HG02870 (cell line): ENCODE measurements around the gene HTR2A.

Experiments used
- ATAC-seq: cut with Tn5 transposase; IDR thresholded peaks from one replicate; pipeline ENCODE4 v1.9.1; 2021; ENCODE audit warnings: mild to moderate bottlenecking, moderate library complexity; ENCODE audit not compliant: unreplicated experiment

Gene HTR2A

DNA sequence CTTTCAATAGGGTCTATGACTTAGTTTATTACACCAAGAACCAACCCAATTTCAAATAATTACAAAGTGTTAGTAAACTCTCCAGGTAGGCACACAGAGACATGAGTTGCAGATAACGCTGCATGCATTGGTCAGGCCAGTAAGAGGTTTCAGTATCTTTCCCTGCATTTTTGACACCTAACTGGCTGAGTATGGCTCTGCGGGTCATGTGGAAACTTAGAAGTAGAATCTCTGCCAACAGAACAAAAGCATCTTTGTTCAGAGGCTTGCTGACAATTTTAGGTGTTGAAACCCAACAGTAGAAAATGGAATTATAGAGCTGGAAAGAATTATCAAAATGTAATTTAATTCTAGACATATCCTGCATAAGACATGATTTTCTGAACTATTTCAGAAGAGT lies 25.3 kb downstream of the HTR2A start:
- ATAC-seq: no peak

- ATAC-seq: no peak
These were observed 28.8 kb downstream of the HTR2A start for GRCh38 chr13:46868091-46868490.

DNA sequence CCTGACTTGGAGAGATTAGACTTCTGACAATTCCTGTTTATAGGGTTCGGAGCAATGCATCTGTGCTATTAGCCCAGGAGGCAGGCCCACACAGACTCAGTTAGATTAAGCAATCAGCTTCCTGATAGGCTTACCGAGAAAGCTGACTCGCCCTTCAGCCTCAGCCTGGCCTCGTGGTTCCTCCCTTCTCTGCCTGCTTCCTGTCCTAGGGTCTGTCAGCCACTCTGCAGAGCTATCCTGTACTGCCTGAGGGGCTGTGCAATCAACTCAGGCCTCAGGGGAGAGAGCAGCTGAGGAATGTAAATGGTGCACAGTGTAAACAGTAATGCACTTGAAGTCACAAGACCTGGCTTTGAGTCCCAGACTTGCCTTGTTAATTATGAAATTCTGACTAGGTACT lies 30.7 kb downstream of the HTR2A start:
- ATAC-seq: peak; percentile 58

GRCh38 chr13:46864941-46865340 lies 31.9 kb downstream of the HTR2A start:
- no peak for ATAC-seq

- ATAC-seq: peak; percentile 66
These were observed 34.9 kb downstream of the HTR2A start for GRCh38 chr13:46861959-46862358.

- no peak for ATAC-seq
These were observed 36.1 kb downstream of the HTR2A start for GRCh38 chr13:46860722-46861121.

DNA sequence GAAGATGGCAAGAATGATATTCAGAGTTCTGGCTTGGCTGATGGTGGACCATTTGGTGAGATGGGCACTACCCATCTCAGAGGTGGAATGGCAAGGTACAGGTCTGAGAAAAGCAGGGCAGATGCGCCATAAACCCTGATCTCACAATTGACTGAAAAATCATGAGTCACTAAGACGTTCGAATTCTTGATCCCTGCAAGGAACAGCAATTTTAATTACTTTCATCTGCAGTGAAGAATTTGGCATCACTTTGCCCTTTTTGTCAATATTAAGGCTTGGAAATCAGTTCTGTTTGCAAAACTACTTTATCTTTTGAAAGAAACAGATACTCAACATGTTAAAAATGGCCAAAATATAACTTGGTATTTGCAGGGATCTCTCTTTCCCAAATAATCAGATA lies 38.1 kb downstream of the HTR2A start:
- ATAC-seq: no peak

- ATAC-seq: no peak
These were observed 38.7 kb downstream of the HTR2A start for GRCh38 chr13:46858163-46858562.

DNA sequence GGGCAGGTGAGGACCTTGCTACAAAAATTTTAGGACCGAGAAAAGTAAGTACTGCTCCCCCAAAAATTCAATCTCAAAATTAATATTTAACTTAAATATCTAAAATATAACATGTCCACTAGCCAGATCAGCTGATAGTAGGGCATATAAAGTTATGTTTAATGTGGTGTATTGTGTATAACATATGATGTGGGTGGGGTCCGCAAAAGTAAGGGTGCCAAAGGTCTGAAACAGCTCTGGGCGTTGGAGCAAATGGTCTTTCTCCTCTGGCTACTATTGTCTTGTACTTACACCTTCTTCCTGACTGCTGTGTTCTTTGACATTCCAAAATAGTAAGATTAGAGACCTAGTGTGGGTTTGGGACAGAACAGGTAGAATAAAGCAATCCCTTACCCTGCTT lies 41.2 kb downstream of the HTR2A start:
- no peak for ATAC-seq

- ATAC-seq: peak; percentile 61
These were observed 41.7 kb downstream of the HTR2A start for GRCh38 chr13:46855166-46855565.

- ATAC-seq: no peak
These were observed 44.7 kb downstream of the HTR2A start for GRCh38 chr13:46852168-46852567.

- no peak for ATAC-seq
These were observed 46.6 kb downstream of the HTR2A start for GRCh38 chr13:46850214-46850613.

DNA sequence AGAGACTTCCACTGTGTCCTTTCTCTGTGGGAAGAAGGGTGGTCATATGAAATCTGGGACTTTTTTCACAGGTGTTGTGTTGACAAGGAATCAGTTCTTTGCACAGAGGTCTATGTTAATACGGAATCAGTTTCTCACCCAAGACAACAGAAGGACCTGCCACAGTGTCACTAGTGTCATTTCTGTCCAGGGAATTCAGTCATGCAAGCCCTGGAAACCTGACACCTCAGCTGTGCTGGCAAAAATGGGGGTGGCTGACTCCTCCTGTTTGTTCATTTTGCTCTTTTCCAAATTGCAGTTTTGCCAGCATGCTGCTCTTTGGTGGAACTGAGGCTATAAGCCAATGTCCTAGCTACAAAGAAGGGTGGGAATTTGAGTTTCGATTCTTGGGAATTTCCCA lies 50.1 kb downstream of the HTR2A start:
- ATAC-seq: no peak

DNA sequence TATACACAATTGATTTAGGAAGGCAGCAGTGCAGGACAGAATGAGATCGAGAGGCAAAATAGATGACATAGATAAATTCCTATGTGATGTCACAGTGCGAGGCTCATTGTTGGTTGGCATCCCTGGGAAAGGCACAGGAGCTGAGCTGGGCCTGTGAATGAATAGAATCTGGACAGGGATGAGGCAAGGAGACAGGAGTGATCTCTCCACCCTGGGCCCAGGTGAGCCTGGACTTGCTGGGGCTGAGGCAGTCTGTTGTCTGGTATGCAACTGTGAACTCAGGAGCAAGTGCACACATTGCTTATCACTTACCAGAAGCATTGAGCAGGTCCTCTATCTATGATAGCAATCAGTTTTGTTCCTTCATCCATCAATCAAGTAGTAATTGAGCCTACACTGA lies 51.7 kb downstream of the HTR2A start:
- no peak for ATAC-seq

DNA sequence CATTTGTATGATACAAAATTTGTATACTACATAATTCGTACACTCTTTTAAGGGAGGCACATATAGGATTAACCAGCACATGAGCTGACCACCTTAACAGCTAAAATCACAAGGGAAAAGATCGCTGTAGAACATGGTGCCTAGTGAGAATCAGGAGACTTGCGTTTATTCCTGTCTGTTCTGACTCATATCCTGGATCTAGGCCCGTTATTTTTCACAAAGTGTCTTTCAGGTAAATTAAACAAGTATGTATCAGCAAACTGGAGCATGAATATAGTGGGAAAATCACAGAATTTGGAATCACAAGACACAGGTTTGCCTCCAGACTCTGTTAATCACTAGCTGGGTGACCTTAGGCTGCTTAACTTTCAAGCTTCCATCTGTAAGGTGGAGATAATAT lies 52.4 kb downstream of the HTR2A start:
- ATAC-seq: no peak

DNA sequence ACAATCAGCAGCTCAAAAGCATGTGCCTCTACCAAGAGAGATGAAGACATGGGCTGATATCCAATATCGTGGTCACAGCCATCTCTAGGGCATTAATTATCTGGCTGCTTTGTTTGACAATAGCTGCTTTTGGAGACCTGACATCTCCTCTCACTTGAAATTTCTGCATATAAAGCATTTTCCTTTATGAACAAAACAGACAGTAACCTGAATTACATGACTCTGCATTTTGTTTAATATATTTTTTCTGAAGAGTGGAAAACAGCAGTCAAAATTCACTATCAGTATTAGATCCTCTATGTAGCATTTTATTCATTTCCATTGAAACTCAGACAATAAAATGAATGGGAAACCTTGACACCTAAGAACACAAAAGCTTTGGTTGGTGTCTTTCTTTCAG lies 57.5 kb downstream of the HTR2A start:
- no peak for ATAC-seq

DNA sequence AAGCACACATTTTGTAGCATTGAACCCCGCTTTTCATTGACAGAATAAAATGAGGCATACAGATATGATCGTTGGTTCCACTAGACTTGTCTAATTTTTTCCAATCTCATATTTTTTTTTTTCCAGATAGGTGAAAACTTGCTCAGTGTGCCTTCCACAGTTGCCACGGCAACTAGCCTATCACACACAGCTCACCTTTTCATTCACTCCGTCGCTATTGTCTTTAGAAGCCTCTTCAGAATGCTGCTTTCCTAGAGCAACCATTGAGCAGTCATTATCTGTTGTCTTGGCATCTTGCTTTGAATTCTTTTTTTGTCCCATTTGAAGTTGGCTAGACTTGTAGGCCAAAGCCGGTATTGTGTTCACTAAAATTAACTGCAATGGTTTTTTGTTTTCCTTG lies 62.2 kb downstream of the HTR2A start:
- no peak for ATAC-seq

DNA sequence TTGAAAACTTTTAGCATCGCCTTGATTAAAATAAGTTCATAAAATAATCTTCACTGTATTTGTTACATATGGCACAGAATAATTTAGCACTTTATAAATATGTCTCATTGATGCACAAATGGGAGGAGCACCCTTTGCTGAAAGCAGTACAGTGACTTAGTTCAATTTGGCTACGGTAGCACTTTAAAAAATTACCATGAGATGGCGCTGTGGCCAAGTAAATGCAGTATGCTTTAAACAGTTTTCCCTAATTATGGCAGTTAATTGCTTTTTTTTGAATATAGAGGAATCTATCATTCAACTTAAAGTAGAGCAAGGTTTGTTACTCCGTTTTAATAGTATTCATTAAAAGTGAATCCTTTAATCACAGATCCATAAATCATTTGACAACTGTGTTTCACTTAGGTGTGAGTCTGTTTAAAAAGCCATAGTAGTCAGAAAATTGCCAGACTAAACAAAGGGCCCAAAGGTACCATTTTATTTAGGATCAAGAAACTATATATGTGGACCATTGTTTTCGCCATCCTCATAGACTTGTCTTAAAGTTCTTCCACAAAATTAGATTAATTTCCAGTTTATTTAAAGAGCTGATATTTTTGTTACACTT lies 65.2 kb downstream of the HTR2A start:
- ATAC-seq: no peak

DNA sequence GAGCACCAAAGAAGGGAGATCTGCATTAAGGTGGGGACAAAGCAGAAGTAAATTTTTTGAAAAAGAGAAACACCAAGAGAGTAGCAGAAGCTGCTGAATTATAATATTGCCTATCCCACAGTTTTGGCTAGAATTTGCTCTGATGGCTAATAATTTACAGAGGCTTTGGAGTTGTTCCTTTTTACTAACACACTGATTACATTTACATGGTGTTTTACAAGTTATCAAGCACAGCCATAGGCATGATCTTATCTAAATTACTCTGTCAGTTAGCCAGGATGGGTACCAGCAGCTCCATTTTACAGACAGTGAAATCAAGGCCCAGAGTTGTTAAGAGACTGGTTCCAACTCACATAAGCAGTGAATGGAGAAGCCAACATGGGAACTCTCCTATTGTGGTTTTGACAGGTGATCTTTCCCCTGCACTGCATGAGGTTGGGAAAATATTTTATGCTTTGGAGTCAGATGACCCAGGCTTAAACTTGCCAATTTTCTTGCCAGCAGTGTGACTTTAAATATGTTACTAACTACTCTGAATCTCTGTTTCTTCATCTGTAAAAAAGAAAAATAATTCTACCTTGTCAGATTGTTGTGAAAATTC lies 66.3 kb downstream of the HTR2A start:
- no peak for ATAC-seq

DNA sequence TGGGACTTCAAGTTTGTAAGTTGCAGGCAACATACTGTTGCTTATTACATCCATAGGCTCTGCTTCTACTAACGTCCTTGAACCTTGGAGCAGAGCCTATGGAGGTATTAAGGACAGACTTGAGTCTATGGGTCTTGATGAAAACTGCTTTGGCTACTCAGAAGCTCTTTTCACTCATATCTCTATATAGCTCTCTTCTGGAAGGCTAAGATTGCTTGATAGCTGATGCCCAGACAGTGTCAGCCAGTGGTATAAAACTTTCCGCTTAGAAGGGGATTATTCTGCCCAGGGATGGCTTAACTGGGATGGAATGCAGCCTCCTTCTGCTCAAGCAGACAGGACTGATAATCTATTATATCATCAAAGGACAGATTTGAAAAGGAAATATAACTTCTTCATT lies 74.3 kb downstream of the HTR2A start:
- ATAC-seq: no peak

- ATAC-seq: no peak
These were observed 78.9 kb downstream of the HTR2A start for GRCh38 chr13:46817838-46818476.

DNA sequence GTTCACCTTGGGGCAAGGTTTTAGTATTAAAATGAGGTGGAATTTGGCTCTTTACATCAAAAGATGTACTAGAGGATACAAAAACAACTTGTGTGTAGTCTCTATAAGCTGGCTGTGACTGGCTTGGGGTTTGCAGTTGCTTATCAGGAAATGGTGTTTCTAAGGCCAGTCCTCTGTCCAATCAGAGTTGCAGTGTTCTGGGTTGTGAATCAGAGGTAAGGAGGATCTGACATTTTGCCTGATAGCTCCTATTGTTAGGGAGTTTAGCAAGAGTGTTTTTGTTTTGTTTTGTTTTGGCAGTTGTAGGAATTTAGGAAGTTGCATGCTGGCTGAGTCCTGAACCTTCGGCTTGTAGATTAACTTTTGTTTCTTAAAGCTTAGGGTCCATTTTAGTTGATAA lies 79.8 kb downstream of the HTR2A start:
- no peak for ATAC-seq

DNA sequence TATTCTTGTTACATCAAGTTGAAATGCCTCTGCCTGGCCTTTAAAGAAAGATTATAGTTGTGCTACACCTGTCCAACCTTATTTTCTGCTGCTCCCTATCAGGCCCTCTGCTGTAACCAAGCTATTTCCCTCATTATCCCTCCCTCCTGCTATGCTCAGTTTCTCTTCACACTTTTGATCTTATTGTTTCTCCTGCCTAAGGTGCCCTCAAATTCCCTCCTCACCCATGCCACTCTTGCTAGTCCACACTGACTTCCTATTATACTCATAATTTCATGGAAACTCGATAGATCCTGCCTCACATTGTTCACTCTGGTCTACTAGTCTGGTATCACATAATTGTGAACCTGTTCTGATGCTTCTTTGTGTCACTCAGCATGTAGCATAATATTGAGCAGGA lies 80.5 kb downstream of the HTR2A start:
- no peak for ATAC-seq
